Measurements from ENCODE around the gene SKI. TPM values are rescaled to one million over a fixed set of nuclear protein-coding genes. Genes with fewer than 3 reads are reported as not detected.

SKI gene
- total and polyA plus RNA-seq, 2 of the 8 experiments (the other 6 are each of a cell fraction or from before 2014, with no cell fraction given): 8.3 to 87.6 TPM

DNA sequence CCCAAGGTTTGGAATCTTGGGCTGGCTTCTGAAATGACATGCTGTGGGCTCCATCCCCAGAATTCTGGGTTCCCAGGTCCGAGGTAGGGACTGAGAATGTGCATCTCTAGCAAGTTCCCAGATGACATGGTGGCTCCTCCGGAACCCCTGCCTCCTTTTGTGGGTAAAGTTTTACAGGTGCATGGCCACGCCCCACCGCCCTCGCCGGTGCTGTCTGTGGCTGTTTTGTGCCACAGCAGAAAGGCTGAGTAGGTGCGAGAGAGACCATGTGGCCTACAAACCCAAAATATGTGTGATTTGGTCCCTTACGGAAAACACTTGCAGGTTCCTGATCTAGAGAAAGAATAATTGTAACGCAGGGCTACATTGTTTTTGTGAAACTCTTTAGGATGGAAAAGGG lies 30.9 kb downstream of the SKI start:
- H2BK5ac ChIP-seq (ENCODE audit: low read depth, low read length): no peak overlapping the region
- no peak overlapping the region for H2BK12ac ChIP-seq (ENCODE audit: low read depth, low read length)
- no peak overlapping the region for H3K18ac ChIP-seq (ENCODE audit: extremely low read depth, low read length)
- CTCF ChIA-PET (ENCODE audit: partially characterized antibody): interaction anchor here (0.9 to 1.9 kb wide), 3 partner anchors 9 to 124 kb away, joined by 4 to 6 read pairs (median 5); no protein-coding TSS in a partner anchor
- H3K4me2 ChIP-seq (ENCODE audit: insufficient read depth in 1 of 2, low read depth in 2 of 2, low read length in 2 of 2): no peak overlapping the region
- H2BK120ac ChIP-seq (replicated peaks; ENCODE audit: low read depth, low read length): no peak overlapping the region
- H3K79me1 ChIP-seq (ENCODE audit: low read depth, low read length): peaks cover 40% of the 10 kb centered on the region
- no peak overlapping the region for H3K56ac ChIP-seq (replicated peaks; ENCODE audit: insufficient read length, low read depth, low read length)
- H3K27me3 ChIP-seq (replicated peaks in 1 of 4; ENCODE audit: control insufficient read depth in 3 of 4, extremely low read depth in 1 of 4, insufficient read depth in 3 of 4, low read length in 3 of 4): no peaks in the 10 kb centered on the region
- POLR2A ChIA-PET (ENCODE audit: partially characterized antibody): interaction anchor here (1.5 to 1.7 kb wide), 2 partner anchors 8 to 32 kb away, joined by 4 to 8 read pairs; no protein-coding TSS in a partner anchor
- H4K20me1 ChIP-seq (replicated peaks in 1 of 2; ENCODE audit: control insufficient read depth in 1 of 2, insufficient read depth in 2 of 2, low read length in 2 of 2): peaks cover 26 to 39% of the 10 kb centered on the region in 2 experiments
- no peak overlapping the region for H2BK20ac ChIP-seq (ENCODE audit: low read length)
- FAIRE-seq: no peak
- H3K4me1 ChIP-seq (replicated peaks in 1 of 4; ENCODE audit: control insufficient read depth in 3 of 4, insufficient read depth in 4 of 4, low read length in 3 of 4): peaks cover 0 to 13% (median 4%) of the 10 kb centered on the region in 4 experiments; a peak in 5 of 7 replicates
- H4K91ac ChIP-seq (replicated peaks; ENCODE audit: insufficient read length, low read length): no peak overlapping the region
- H3K9ac ChIP-seq (replicated peaks in 1 of 4; ENCODE audit: extremely low read depth in 1 of 4, low read depth in 3 of 4, low read length in 3 of 4): no peak overlapping the region
- H3K23ac ChIP-seq (ENCODE audit: insufficient read length): no peak overlapping the region
- no peak overlapping the region for H3K4me3 ChIP-seq (ENCODE audit: extremely low read depth in 1 of 4, insufficient read depth in 2 of 4, low read depth in 3 of 4, low read length in 4 of 4)
- no peak overlapping the region for H3K4ac ChIP-seq (replicated peaks; ENCODE audit: insufficient read length, low read depth, low read length)
- no peak overlapping the region for H3K27ac ChIP-seq (ENCODE audit: low read depth, low read length)
- no peak overlapping the region for H3K14ac ChIP-seq (ENCODE audit: insufficient read length)
- no peak overlapping the region for H2AK5ac ChIP-seq (ENCODE audit: low read depth, low read length)
- H4K5ac ChIP-seq (ENCODE audit: insufficient read length, low read depth, low read length): no peak overlapping the region
- no peak for DNase-seq (ENCODE audit: low read depth in 1 of 2, low spot score in 2 of 2)
- no peak overlapping the region for H4K8ac ChIP-seq (ENCODE audit: extremely low read depth, insufficient read depth, low read length)
- H3K9me3 ChIP-seq (ENCODE audit: insufficient read depth in 2 of 2, low read depth in 1 of 2, low read length in 1 of 2): 0 out of 4 replicates have a peak, but pooled peaks cover 0 to 4% of the 10 kb centered on the region in 2 experiments
- no peaks in the 10 kb centered on the region for H3K36me3 ChIP-seq (ENCODE audit: control insufficient read depth in 2 of 4, insufficient read depth in 4 of 4, low read length in 3 of 4)
- 85% methylated on average over 9 of the region's 9 CpGs; no CpG with 5 or more reads in 1 of the 2 experiments for WGBS, 2 experiments (ENCODE audit: extremely low coverage in 1 of 2, insufficient coverage in 1 of 2, insufficient read length in 1 of 2, insufficient replicate concordance in 2 of 2, low coverage in 1 of 2, low lambda C conversion rate in 2 of 2, missing lambda C conversion rate in 1 of 2)
- H3K23me2 ChIP-seq (ENCODE audit: low read depth, low read length): no peaks in the 10 kb centered on the region
- H2AFZ ChIP-seq (ENCODE audit: low read length): no peak overlapping the region
- H2BK15ac ChIP-seq (ENCODE audit: low read length): no peak overlapping the region
- peaks cover 46 to 99% of the 10 kb centered on the region in 2 experiments for H3K79me2 ChIP-seq (ENCODE audit: control insufficient read depth in 1 of 2, insufficient read depth in 2 of 2, low read length in 2 of 2)
- TF ChIP-seq NANOG (IDR thresholded peaks at IDR 0.05; ENCODE audit: insufficient read depth, low read depth, low read length, poor library complexity, severe bottlenecking): no peak

Measured in H1 (cell line).